NCI-H82 treated with DMSO at 0.1 percent for 48 hours (cell line): ENCODE data around the gene PCCA.
"Not testable (repeated sequence)": the region's sequence is repeated elsewhere in the genome, so short reads cannot be mapped to it uniquely, and the experiment has no call there.

Experiments
- DNase-seq: peaks from one replicate; lab custom pipeline; 2025; ENCODE audit not compliant: unreplicated experiment; lab: John Stamatoyannopoulos, UW

The PCCA gene, protein sequence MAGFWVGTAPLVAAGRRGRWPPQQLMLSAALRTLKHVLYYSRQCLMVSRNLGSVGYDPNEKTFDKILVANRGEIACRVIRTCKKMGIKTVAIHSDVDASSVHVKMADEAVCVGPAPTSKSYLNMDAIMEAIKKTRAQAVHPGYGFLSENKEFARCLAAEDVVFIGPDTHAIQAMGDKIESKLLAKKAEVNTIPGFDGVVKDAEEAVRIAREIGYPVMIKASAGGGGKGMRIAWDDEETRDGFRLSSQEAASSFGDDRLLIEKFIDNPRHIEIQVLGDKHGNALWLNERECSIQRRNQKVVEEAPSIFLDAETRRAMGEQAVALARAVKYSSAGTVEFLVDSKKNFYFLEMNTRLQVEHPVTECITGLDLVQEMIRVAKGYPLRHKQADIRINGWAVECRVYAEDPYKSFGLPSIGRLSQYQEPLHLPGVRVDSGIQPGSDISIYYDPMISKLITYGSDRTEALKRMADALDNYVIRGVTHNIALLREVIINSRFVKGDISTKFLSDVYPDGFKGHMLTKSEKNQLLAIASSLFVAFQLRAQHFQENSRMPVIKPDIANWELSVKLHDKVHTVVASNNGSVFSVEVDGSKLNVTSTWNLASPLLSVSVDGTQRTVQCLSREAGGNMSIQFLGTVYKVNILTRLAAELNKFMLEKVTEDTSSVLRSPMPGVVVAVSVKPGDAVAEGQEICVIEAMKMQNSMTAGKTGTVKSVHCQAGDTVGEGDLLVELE

DNA sequence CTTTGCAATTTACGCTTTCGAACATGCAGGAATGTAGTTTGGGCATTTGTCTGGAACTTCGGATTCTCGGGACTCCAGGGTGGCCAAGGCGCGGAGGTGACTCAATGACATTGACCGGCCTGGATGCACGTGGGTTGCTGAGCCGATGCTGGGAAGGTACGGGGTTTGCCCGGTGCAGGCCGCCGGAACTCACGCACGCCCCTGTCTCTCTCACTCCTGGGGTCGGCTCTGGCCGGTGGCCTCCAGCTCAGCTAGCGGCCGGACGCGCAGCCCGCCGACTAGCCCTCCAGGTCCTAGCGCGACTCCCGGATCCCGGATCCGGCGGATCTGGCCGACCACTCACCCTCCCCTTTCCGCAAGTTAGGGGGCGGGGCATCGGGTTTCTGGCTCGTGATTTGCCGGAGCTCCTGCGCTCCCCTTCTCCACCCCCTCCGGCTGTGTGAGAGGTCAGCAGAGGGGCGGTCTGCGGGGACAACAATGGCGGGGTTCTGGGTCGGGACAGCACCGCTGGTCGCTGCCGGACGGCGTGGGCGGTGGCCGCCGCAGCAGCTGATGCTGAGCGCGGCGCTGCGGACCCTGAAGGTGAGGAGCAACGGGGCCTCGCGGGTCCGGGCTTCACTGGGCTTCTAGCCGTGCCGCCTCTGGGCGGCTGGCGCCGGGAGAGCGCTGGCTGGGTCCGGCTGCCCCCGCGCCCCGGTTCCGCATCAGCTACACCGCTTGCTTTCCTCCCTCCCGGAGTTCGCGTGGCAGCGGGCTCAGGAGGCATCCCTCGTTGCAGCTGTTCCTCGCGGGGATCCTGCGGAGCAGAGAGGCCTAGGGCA lies at the start of gene PCCA:
Gene PCCA (plus strand): TSS at position 450 of the 821 bp plus-strand sequence. CDS start 28 bp downstream, at position 478.
- DNase-seq, result peak; percentile 89

DNA sequence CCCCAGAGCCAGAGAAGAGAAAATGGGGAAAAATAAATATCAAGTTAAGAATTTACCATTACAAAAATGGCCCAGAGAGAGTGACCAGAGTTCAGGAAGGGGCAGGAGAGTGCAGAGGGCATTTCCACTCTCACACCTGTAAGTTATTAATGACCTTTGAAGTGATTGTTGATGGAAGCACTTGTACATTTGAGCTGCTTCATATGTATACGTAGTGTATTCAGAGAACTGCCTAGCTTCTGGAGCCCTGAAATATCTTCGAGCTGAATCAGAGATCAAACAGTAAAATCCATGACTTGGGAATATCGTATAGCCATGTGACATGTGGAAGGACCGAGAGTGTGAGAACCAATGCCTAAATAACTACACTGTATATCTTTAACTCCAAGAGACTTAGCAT lies 49.2 kb upstream of the PCCA start:
- no peak for DNase-seq

DNA sequence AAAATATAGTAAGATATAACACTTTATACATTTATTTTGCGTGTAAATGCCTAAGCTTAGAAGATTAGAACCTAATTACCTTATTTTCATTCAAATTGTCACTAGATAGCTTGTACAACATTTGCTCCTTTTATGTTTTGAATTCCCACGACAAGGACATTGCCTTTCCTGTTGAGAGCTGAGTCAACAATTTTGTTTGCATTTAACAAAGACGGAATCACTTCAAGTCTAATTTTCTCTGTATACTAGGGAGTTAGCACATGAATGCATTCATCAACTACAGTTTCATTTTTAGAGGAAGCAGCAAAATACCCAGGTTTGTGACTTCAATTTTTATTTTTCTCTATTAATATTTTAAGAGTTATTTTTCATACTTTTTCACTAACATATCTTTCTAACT lies 48.7 kb upstream of the PCCA start:
- DNase-seq, result no peak

DNA sequence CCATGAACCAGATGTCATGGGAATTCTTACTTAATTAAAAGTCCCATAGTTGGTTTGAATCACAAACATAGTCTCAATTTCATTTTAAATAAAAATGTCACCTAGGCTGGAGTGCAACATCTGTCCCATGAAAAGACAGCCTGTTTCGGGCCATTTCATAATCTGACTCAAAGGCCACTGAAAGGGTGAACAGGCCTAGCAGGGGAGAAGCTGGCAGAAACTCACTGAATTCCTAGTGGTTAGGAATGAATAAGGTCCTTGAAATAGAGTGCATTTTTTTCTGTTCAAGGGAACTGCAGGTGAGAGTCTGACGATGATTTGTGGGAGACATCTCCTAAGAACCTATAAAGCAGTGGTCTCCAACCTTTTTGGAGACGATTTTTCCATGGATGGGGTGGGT lies 44.0 kb upstream of the PCCA start:
- DNase-seq, result no peak

DNA sequence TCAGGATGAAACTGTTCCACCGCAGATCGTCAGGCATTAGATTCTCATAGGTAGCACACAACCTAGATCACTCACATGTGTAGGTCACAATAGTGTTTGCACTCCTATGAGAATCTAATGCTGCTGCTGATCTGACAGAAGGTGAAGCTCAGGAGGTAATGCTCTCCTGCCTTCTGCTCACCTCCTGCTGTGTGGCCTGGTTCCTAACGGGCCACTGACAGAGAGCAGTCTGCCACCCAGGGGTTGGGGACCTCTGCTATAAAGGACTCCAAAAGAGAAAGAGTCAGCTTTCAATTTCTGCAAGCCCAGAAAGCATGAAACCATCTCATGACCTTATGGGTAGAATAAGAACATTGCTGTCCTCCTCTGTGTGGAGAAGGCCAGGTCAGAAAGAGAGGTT lies 43.5 kb upstream of the PCCA start:
- no peak for DNase-seq

DNA sequence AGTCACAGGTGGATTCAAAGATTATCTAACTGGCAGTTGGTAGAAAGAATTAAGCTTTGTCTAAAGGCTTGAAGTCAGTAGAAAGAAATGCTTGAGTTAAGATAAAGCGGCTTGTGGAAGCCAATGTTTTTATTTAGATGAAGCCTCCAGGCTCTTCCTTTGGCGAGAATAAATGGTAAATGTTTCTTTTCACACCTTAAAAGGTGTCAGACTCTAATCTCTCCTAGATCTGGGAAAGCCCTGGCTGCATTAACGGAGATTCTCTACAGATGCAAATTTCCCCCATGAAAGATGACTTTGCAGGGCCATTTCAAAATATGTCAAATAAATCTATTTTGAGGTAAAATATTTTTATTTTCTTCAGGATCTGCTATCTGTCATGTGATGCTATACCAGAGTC lies 37.8 kb upstream of the PCCA start:
- no peak for DNase-seq

DNA sequence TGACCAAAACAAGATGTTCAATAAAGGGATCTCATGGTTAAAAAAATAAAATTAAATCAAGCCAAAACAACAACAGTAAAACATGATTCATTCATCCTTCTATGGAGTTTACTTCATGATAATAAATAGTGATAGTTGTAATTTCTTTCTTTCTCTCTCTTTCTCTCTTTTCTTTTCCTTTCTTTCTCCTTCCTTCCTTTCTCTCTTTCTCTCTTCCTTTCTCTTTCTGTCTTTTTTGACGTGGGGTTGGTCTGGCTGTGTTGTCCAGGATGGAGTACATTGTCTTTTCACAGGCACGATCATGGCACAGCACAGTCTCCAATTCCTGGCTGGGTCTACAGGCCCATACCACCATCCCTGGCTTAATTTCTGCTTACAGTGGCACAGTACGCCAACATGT lies 29.1 kb upstream of the PCCA start:
- no peak for DNase-seq

DNA sequence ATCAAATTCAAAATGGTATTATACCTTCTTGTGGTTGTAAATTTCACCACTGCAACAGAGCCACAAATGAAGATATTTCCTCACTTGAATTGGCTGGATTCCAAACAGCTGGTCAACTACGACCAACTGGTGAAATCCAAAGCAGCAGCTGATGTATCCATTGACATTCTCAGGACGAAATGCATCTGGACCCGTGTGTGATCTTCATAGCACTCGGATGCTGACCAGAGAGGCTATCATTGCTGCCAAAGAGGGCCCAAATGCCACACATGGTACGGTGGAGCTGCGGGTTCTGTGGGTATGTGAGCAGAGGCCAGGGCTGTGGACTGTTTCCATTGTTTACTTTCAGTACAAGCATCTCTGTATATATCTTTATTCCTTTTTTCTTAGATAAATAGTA lies 25.6 kb upstream of the PCCA start:
- no peak for DNase-seq

DNA sequence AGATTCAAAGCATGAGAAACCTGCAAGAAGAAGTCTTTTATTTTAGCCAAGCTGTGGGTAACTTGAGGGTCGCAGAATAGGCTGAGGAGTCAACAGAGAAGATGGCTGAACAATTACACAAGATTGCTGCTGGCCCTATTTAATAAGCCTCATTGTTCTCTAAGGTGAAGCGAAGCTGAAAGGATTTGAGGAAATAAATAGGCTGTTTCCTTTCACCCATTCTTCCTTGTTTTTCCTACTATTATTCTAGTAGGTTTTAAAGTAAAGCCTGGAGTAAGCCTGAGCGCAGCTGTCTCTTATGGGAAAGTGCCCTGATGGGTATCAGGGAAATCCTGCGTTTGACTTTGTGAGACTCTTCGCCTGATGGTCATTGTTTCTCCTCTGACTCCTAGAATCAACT lies 25.0 kb upstream of the PCCA start:
- DNase-seq, result no peak

DNA sequence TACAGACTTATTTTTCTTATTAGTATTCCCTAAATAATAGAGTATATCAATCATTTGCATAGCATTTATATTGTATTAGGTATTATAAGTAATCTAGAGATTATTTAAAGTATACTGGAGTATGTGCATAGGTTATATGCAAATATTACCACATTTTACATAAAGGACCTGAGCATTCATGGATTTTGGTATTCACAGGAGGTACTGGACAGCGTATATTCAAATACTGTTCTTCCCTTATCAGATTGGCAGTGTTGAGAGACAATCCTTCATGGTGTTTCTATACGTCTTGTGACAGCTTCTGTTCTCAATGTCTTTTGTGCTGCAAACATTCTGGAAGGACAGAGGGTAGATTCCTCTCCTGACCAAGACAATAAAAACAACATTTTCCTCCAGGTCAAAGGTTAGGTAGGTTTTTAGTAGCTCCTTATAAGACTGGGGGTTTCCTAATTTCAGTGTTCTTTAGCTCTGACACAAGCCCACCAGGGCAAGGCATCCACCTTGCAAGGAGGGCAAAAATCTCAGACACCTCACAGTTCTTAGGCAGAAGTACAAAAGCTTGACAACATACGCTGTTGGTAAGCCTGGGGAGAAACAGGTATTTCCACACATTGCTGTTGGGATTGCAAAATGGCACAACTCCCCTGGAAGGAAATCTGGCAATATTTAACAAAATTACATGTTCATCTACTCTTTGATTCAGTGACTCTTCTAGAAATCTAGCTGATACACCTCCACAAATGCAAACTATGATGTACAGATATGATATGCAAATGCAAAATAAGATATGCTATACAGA lies 20.6 kb upstream of the PCCA start:
- no peak for DNase-seq

DNA sequence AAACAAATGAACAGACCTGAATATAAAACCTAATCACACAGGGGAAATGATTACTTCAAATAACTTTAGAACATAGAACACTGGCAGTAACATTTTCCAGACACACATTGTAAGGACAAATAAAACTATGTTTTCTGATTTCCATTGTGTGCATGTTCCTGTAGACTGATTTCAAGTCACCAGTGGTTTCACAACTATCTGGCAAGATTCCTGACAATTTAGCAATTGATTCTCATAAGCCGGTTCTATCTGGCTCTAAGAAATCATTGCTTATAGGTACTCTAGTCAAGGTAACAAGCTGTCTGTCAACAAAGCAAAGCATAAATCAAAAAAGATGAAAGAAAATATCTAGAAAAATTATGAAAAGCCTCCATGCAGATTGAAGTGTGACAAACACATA lies 19.6 kb upstream of the PCCA start:
- no peak for DNase-seq

DNA sequence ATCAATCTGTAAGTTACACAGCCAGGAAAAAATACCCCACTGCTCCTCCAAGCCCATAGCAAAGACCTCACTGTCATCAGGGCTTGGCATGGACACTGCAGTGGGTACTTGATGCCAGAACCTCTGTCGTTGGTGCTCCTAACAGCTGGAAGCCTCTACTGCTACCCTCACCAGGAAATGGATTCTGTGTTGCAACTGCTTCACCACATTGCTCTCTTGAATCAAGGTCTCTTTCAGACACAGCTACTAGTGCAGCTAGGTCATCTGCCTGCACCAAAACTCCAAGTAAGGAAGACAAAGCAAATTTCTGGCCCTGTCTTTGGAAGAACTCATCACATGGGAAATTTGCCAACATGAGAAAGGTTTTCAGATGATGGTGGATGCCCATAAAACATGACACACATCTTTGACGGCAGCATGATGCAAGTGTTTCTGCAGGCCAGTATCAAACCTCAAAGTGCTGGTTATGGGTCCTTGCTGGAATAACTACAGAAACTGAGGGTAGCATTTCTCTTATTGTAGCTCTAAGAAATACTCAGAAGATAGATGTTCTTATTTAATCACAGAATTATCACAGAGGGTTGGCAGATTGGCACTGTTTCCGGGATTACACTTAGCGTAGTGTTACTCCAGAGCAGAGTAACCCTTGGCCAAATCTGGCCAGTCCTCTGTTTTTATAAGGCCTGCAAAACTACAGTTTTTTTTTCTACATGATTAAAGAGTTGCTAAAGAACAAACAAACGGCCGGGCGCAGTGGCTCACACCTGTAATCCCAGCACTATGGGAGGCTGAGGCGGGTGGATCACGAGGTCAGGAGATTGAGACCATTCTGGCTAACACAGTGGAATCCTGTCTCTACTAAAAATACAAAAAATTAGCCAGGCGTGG lies 12.9 kb upstream of the PCCA start:
- no peak for DNase-seq

DNA sequence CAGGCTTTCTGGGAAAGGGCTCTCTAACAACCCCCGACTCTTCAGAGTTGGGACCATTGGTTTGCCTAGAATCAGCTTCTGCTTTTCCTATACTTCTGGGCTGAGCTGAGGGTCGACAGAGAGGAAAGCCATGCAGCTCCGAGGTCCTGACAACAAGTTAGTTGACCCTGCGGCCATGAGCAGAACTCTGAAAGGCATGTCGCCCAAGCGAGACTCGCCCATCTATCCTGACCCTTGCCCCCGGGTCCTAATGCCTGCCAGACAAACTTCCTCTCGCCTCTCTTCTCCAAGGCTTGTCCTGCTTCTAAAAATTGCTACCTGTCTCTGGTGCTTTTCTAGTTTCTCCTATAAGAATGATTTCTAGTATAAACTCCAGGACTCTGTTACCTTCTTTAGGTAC lies 9.9 kb upstream of the PCCA start:
- DNase-seq, result not testable (repeated sequence)

DNA sequence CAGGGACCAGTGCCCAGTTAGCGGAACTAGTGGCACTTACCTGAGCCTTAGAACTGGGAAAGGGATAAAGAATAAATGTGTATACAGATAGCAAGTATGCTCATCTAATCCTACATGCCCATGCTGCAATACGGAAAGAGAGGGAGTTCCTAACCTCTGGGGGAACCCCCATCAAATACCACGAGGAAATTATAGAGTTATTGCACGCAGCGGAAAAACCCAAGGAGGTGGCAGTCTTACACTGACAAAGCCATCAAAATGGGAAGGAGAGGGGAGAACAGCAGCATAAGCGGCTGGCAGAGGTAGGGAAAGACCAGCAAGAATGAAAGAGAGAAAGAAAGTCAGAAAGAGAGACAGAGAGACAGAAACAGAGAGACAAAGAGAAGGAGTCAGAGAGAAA lies 5.5 kb upstream of the PCCA start:
- DNase-seq, result not testable (repeated sequence)

DNA sequence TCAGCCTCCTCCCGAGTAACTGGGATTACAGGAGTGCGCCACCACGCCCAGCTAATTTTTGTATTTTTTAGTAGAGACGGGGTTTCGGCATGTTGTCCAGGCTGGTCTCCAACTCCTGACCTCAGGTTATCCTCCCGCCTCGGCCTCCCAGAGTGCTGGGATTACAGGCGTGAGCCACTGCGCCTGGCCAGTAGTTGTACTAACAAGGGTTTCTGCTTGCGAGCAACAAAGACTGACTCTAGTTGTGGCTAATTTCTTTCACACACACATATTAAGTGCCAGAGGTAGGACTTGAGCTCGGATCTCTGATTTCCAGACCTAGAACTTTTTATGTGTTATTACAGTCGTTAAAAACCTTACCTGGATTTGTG lies 635 bp upstream of the PCCA start:
- no peak for DNase-seq

DNA sequence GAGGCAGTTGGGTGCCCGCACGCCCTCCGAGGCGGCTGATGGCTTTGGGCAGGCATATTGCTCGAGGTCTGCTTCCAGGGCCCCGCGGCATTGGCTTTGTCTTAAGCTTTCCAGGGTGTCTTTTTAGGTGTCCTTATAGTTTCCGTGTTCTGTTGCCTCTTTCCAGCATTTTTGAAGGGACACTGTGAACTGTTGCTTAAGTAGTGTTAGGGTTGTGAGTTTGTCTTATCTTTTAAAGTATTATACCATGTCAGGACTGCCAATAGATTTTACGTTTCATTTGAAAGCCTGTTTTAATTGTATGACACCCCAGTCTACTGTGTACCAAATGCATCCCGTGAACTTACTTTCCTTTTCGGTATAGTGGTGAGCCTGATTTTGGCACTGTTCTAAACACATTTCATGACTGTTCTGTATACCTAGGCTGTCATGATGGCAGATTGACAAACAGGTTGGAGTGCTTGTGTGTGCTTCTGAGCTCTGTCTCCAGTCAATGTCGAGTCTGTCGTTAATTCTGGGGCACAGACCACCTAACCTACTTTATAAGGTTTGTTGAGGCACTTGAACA lies 656 bp downstream of the PCCA start:
- DNase-seq, result no peak

DNA sequence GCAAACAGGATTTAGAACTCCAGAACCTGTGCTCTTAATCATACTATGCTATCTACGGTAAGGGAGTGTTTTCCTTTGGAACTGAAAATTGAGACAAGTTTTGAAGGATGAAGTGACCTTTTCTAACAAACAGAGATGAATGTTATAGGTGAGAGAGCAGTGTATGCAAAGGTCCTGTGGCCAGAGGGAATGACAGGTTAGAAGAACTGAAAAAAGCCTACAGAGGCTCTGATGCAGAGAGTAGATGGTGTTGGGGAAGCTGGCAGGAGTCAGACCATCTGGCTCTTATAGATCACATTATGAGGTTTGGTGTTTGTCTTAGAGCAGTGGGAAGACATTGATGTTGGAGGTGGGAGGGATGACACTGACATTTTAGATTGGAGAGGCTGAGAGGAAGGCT lies 2.0 kb downstream of the PCCA start:
- no peak for DNase-seq

DNA sequence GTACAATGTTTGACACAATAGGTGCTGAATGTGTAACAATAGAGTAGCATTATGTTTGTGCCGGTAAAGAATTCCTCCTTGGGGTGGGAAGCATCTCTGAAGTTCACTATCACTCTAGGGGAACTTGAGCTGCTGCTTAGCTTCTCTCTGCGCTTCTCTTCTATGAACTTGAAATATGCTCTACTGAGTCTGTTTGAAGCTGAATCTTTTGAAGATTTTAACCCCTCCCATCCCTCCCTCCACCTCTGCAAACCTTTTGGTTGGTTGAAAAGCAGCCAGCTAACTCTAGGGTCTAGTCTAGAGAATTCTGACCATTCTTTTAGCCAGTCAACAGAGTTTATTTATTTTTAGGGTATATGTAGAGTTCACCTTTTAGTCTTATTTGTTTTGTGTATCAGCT lies 2.5 kb downstream of the PCCA start:
- DNase-seq, result no peak

DNA sequence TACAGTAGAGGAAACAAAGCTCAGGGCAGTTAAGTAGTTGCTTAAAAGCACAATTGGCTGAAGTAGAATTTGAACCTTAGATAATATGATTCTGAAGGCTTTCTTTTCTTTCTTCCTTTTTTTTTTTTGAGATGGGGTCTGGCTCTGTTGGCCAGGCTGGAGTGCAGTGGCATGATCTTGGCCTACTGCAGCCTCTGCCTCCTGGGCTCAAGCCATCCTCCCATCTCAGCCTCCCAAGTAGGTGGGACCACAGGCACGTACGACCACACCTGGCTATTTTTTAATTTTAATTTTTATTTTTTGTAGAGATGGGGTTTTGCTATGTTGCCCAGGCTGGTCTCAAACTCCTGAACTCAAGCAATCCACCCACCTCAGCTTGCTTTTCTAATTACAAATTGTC lies 3.4 kb downstream of the PCCA start:
- DNase-seq, result not testable (repeated sequence)

DNA sequence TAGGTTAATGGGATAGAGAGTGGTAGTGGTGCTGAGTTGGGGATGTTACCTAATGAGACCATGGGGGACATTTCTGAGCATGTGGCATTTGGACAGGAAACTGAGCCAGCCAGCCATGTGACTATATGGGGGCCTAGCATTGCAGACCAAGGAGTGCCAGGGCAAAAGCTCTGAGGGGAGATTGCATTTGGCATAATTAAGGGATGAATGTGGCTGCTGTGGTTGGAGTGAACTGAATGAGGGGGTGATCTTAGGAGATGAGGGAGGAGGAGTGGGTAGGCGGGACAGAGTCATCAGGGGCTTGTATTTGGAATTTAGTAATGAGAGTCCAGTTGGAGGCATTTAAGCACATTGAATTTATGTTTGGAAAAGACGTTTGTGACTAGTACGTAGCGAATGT lies 6.6 kb downstream of the PCCA start:
- no peak for DNase-seq
